H1 (cell line): ENCODE results near the gene ARHGAP26. TPM values are rescaled to one million over a fixed set of nuclear protein-coding genes. Genes with fewer than 3 reads are reported as not detected.

Experiments used
- CTCF ChIA-PET: fragments of 300-600 bp; sonication (Branson Sonifier 250); formaldehyde crosslinking; loops from one replicate; lab custom pipeline; 2021; ENCODE audit not compliant: partially characterized antibody; lab: Charles Lee
- POLR2A ChIA-PET: fragments of 300-600 bp; sonication (Branson Sonifier 250); formaldehyde crosslinking; loops from one replicate; lab custom pipeline; 2021; ENCODE audit warnings: inconsistent platforms; ENCODE audit not compliant: partially characterized antibody; lab: Charles Lee
- DNase-seq, 2 experiments: peaks; one replicate each; pipeline versions ENCODE4 v3.0.0 to v3.0.0-alpha.2; 2010 to 2022; ENCODE audit warnings: low spot score in 2 of 2, low read depth in 1 of 2, mixed read lengths in 1 of 2
- FAIRE-seq: peaks from 2 replicates; lab custom pipeline; 2011; peaks lifted over from hg19 to GRCh38; lab: Jason Lieb, UNC
- H2AFZ ChIP-seq: 2 replicates; pipeline ENCODE4 v1.8.1; 2012; ENCODE audit warnings: low read length, inconsistent platforms
- H2AK5ac ChIP-seq: 2 replicates; pipeline ENCODE4 v1.6.1; 2013; ENCODE audit warnings: low read depth, low read length
- H2BK120ac ChIP-seq: replicated peaks from 2 replicates; pipeline ENCODE3; 2013; ENCODE audit warnings: low read depth, low read length, inconsistent platforms
- H2BK12ac ChIP-seq: 2 replicates; pipeline ENCODE4 v1.6.1; 2013; ENCODE audit warnings: low read depth, low read length
- H2BK15ac ChIP-seq: 2 replicates; pipeline ENCODE4 v1.6.1; 2013; ENCODE audit warnings: low read length
- H2BK20ac ChIP-seq: 2 replicates; pipeline ENCODE4 v1.6.1; 2013; ENCODE audit warnings: low read length
- H2BK5ac ChIP-seq: 2 replicates; pipeline ENCODE4 v1.6.1; 2013; ENCODE audit warnings: low read depth, low read length
- H3K14ac ChIP-seq: 2 replicates; pipeline ENCODE4 v1.6.1; 2013; ENCODE audit warnings: inconsistent platforms; ENCODE audit not compliant: insufficient read length
- H3K18ac ChIP-seq: 2 replicates; pipeline ENCODE4 v1.6.1; 2013; ENCODE audit warnings: low read length; ENCODE audit errors: extremely low read depth
- H3K23ac ChIP-seq: 2 replicates; pipeline ENCODE4 v1.6.1; 2013; ENCODE audit warnings: inconsistent platforms; ENCODE audit not compliant: insufficient read length
- H3K23me2 ChIP-seq: 2 replicates; pipeline ENCODE4 v1.6.1; 2013; ENCODE audit warnings: low read depth, low read length
- H3K27ac ChIP-seq: 2 replicates; pipeline ENCODE4 v1.6.1; 2011; ENCODE audit warnings: low read depth, low read length, inconsistent platforms
- H3K27me3 ChIP-seq, 4 experiments: replicated peaks in 1 of 4; 1 replicate in 1 of 4; 2 replicates in 3 of 4; pipeline versions ENCODE4 v1.6.1 to v1.8.1; 2011 to 2013; ENCODE audit warnings: low read length in 3 of 4, mild to moderate bottlenecking in 3 of 4, inconsistent platforms in 2 of 4, mixed read lengths in 2 of 4, moderate library complexity in 1 of 4; ENCODE audit not compliant: control insufficient read depth in 3 of 4, insufficient read depth in 3 of 4; ENCODE audit errors: extremely low read depth in 1 of 4
- H3K36me3 ChIP-seq, 4 experiments: 2 replicates each; pipeline versions ENCODE4 v1.6.1 to v1.8.1; 2011 to 2013; ENCODE audit warnings: mild to moderate bottlenecking in 4 of 4, low read length in 3 of 4, moderate library complexity in 2 of 4, control low read depth in 1 of 4, inconsistent platforms in 1 of 4; ENCODE audit not compliant: insufficient read depth in 4 of 4, control insufficient read depth in 2 of 4
- H3K4ac ChIP-seq: replicated peaks from 2 replicates; pipeline ENCODE3; 2013; ENCODE audit warnings: low read length, low read depth, mixed read lengths, inconsistent platforms; ENCODE audit not compliant: insufficient read length
- H3K4me1 ChIP-seq, 4 experiments: replicated peaks in 1 of 4; 1 replicate in 1 of 4; 2 replicates in 3 of 4; pipeline versions ENCODE4 v1.6.1 to v1.8.1; 2011 to 2013; ENCODE audit warnings: low read length in 3 of 4, inconsistent platforms in 2 of 4, mixed read lengths in 1 of 4; ENCODE audit not compliant: insufficient read depth in 4 of 4, control insufficient read depth in 3 of 4
- H3K4me2 ChIP-seq, 2 experiments: 2 replicates each; pipeline versions ENCODE4 v1.6.1 to v1.8.1; 2011 to 2013; ENCODE audit warnings: low read depth in 2 of 2, low read length in 2 of 2, control low read depth in 1 of 2, inconsistent platforms in 1 of 2, mild to moderate bottlenecking in 1 of 2; ENCODE audit not compliant: insufficient read depth in 1 of 2
- H3K4me3 ChIP-seq, 4 experiments: fragments of 200-600, 300-600 bp in 1 of 4; sonication (generic), shearing (Covaris generic), sonication (Bioruptor Twin) in 1 of 4; 2 replicates each; pipeline versions ENCODE4 v1.5.1 to v1.8.1; 2011 to 2016; ENCODE audit warnings: low read length in 4 of 4, low read depth in 3 of 4, control low read depth in 2 of 4, inconsistent platforms in 2 of 4, mild to moderate bottlenecking in 2 of 4, mixed read lengths in 1 of 4, moderate library complexity in 1 of 4; ENCODE audit not compliant: insufficient read depth in 2 of 4; ENCODE audit errors: extremely low read depth in 1 of 4
- H3K56ac ChIP-seq: replicated peaks from 2 replicates; pipeline ENCODE3; 2013; ENCODE audit warnings: low read depth, mild to moderate bottlenecking, mixed read lengths, low read length, inconsistent platforms; ENCODE audit not compliant: insufficient read length
- H3K79me1 ChIP-seq: 2 replicates; pipeline ENCODE4 v1.6.1; 2013; ENCODE audit warnings: low read depth, low read length, control low read depth
- H3K79me2 ChIP-seq, 2 experiments: 2 replicates each; pipeline versions ENCODE4 v1.6.1 to v1.8.1; 2012 to 2013; ENCODE audit warnings: low read length in 2 of 2, mild to moderate bottlenecking in 2 of 2, inconsistent platforms in 1 of 2; ENCODE audit not compliant: insufficient read depth in 2 of 2, control insufficient read depth in 1 of 2
- H3K9ac ChIP-seq, 4 experiments: replicated peaks in 1 of 4; 1 replicate in 1 of 4; 2 replicates in 3 of 4; pipeline versions ENCODE4 v1.6.1 to v1.8.1; 2011 to 2013; ENCODE audit warnings: low read depth in 3 of 4, low read length in 3 of 4, control low read depth in 2 of 4, mild to moderate bottlenecking in 2 of 4, moderate library complexity in 2 of 4, inconsistent platforms in 1 of 4; ENCODE audit errors: extremely low read depth in 1 of 4
- H3K9me3 ChIP-seq, 2 experiments: 2 replicates each; pipeline versions ENCODE4 v1.6.1 to v1.8.1; 2012 to 2013; ENCODE audit warnings: mild to moderate bottlenecking in 2 of 2, moderate library complexity in 2 of 2, control low read depth in 1 of 2, inconsistent platforms in 1 of 2, low read depth in 1 of 2, low read length in 1 of 2, mixed read lengths in 1 of 2; ENCODE audit not compliant: insufficient read depth in 2 of 2
- H4K20me1 ChIP-seq, 2 experiments: replicated peaks in 1 of 2; 2 replicates each; pipeline versions ENCODE3 to v1.8.1; 2011 to 2013; ENCODE audit warnings: inconsistent platforms in 2 of 2, low read length in 2 of 2, mild to moderate bottlenecking in 1 of 2; ENCODE audit not compliant: insufficient read depth in 2 of 2, control insufficient read depth in 1 of 2
- H4K5ac ChIP-seq: 2 replicates; pipeline ENCODE4 v1.6.1; 2013; ENCODE audit warnings: low read length, low read depth, mixed read lengths, inconsistent platforms; ENCODE audit not compliant: insufficient read length
- H4K8ac ChIP-seq: 2 replicates; pipeline ENCODE4 v1.8.0; 2013; ENCODE audit warnings: mild to moderate bottlenecking, moderate library complexity, low read length, inconsistent platforms; ENCODE audit not compliant: insufficient read depth; ENCODE audit errors: extremely low read depth
- H4K91ac ChIP-seq: replicated peaks from 2 replicates; pipeline ENCODE3; 2013; ENCODE audit warnings: low read length, mixed read lengths, inconsistent platforms; ENCODE audit not compliant: insufficient read length
- ASH2L ChIP-seq: fragments of 200-600, 300-600 bp; sonication (generic); IDR thresholded peaks from one replicate; pipeline ENCODE4 v1.7.1; 2017; ENCODE audit warnings: low read length
- CEBPB ChIP-seq: IDR thresholded peaks from 2 replicates; pipeline ENCODE4 v1.6.1; 2012; ENCODE audit warnings: low read depth, low read length
- CTCF ChIP-seq, 3 experiments: IDR thresholded peaks; 1 replicate in 2 of 3; 2 replicates in 1 of 3; pipeline versions ENCODE4 v1.5.1 to v1.6.1; 2011; ENCODE audit warnings: low read length in 3 of 3, mild to moderate bottlenecking in 3 of 3, inconsistent platforms in 2 of 3, low read depth in 1 of 3, moderate library complexity in 1 of 3; ENCODE audit not compliant: insufficient read depth in 1 of 3; ENCODE audit errors: control extremely low read depth in 1 of 3
- RAD21 ChIP-seq, 2 experiments: IDR thresholded peaks in 1 of 2; conservative IDR thresholded peaks in 1 of 2; 2 replicates each; pipeline ENCODE4 v1.6.1; 2011; ENCODE audit warnings: low read depth in 2 of 2, low read length in 2 of 2, improper control_type of control experiment in 1 of 2, inconsistent platforms in 1 of 2, mild to moderate bottlenecking in 1 of 2, moderate library complexity in 1 of 2
- SP1 ChIP-seq: IDR thresholded peaks from 2 replicates; pipeline ENCODE4 v1.6.1; 2011; ENCODE audit warnings: low read depth, low read length
- TAF7 ChIP-seq: optimal IDR thresholded peaks from 2 replicates; pipeline ENCODE3; 2011; ENCODE audit warnings: low read depth, mild to moderate bottlenecking, inconsistent platforms, low read length, moderate library complexity, borderline replicate concordance
- TEAD4 ChIP-seq: IDR thresholded peaks from 2 replicates; pipeline ENCODE4 v1.6.1; 2012; ENCODE audit warnings: low read depth, low read length, inconsistent platforms, mixed read lengths
- WGBS, 2 experiments: shearing (Covaris generic) in 1 of 2; methylation state at CpG; one replicate each; pipeline versions ENCODE4 v1.1.6 to v1.1.7; 2013 to 2015; ENCODE audit warnings: low lambda C conversion rate in 2 of 2, mixed read lengths in 2 of 2, inconsistent platforms in 1 of 2, low coverage in 1 of 2, missing lambda C conversion rate in 1 of 2; ENCODE audit not compliant: insufficient replicate concordance in 2 of 2, insufficient coverage in 1 of 2, insufficient read length in 1 of 2; ENCODE audit errors: extremely low coverage in 1 of 2, missing lambda C conversion rate in 1 of 2; 5-methylcytosine and 5-hydroxymethylcytosine counted together
- polyA plus RNA-seq, 7 experiments: library from polyadenylated mRNA; depleted of rRNA in 3 of 7; stranded (reverse) in 5 of 7; unstranded in 2 of 7; fragments of >200 nt in 5 of 7; fragments of 200-250 nt in 2 of 7; gene quantifications; 1 replicate in 5 of 7; 2 replicates in 1 of 7; 4 replicates in 1 of 7; pipeline versions ENCODE4 v1.2.1 to v1.2.3, GENCODE V29; 2011 to 2013; ENCODE audit warnings: missing spikeins in 2 of 7, mixed read lengths in 2 of 7
- total RNA-seq: library from RNA; stranded (reverse); fragmentation: NEBNext Ultra II Directional; extraction: Animal tissue kit (Norgen Biotek cat#: 25700); gene quantifications from 2 replicates; pipeline ENCODE4 v1.2.1, GENCODE V29; 2021

Gene ARHGAP26
- total and polyA plus RNA-seq, 2 of the 8 experiments (the other 6 are each of a cell fraction or from before 2014, with no cell fraction given) = 7.1 to 24.8 TPM

- 58% methylated on average over 12 of the region's 12 CpGs; no CpG with 5 or more reads in 1 of the 2 experiments for WGBS, 2 experiments
- H3K18ac ChIP-seq = no peak overlapping the region
- no peak overlapping the region for H2AK5ac ChIP-seq
- 0 out of 2 replicates have a peak overlapping the region, but pooled peaks have one; percentile 29 for H2BK20ac ChIP-seq
- H3K79me2 ChIP-seq = no peaks in the 10 kb centered on the region
- no peak overlapping the region for H3K4me2 ChIP-seq
- H3K23ac ChIP-seq = no peak overlapping the region
- no peak overlapping the region for H3K56ac ChIP-seq
- no peak overlapping the region for H2AFZ ChIP-seq
- DNase-seq (peak in 1 of 2 experiments; percentile 86), FAIRE-seq (peak; percentile 83)
- TF ChIP-seq ASH2L (peak; percentile 26), TAF7 (no peak), RAD21 (IDR thresholded peaks at IDR 0.05 in 1 of 2, conservative IDR thresholded peaks at IDR 0.05 in 1 of 2; ENCODE audit: low read depth in 2 of 2, low read length in 2 of 2) (peak; percentile 97 to 98), CEBPB (peak; percentile 18; the same call in 1 of the 2 replicates), SP1 (no peak), CTCF (IDR thresholded peaks at IDR 0.05; ENCODE audit: control extremely low read depth in 1 of 3, insufficient read depth in 1 of 3, low read depth in 1 of 3, low read length in 3 of 3) (peak; percentile 90 to 97 (median 95)), TEAD4 (0 out of 2 replicates have a peak, but pooled peaks have one; percentile 19)
- H3K36me3 ChIP-seq = no peaks in the 10 kb centered on the region; a peak in 1 of 8 replicates
- H2BK12ac ChIP-seq = peak overlapping the region; percentile 53; the same call in 1 of the 2 replicates
- H3K79me1 ChIP-seq = no peaks in the 10 kb centered on the region
- H3K4ac ChIP-seq = peak overlapping the region; percentile 8
- H4K8ac ChIP-seq = no peak overlapping the region
- no peak overlapping the region for H3K9ac ChIP-seq
- H4K20me1 ChIP-seq = no peaks in the 10 kb centered on the region
- no peak overlapping the region for H2BK5ac ChIP-seq
- no peak overlapping the region for H4K91ac ChIP-seq
- H2BK15ac ChIP-seq = no peak overlapping the region
- H4K5ac ChIP-seq = no peak overlapping the region
- H3K4me3 ChIP-seq = no peak overlapping the region
- peaks cover 0 to 8% (median 0%) of the 10 kb centered on the region in 4 experiments; a peak in 4 of 7 replicates for H3K4me1 ChIP-seq
- ChIA-PET CTCF (interaction anchor here (0.5 to 6.8 kb wide), 15 partner anchors 13 to 810 kb away, joined by 3 to 51 read pairs (median 3); no protein-coding TSS in a partner anchor), POLR2A (interaction anchor here (0.9 kb wide), 1 partner anchor 10 kb away, joined by 4 read pairs; no protein-coding TSS in a partner anchor)
- H3K27ac ChIP-seq = no peak overlapping the region
- H2BK120ac ChIP-seq = peak overlapping the region; percentile 50
- H3K14ac ChIP-seq = no peak overlapping the region
- 0 out of 4 replicates have a peak, but pooled peaks cover 0 to 3% of the 10 kb centered on the region in 2 experiments for H3K9me3 ChIP-seq
- H3K23me2 ChIP-seq = no peaks in the 10 kb centered on the region; the same call in 1 of the 2 replicates
- H3K27me3 ChIP-seq = no peaks in the 10 kb centered on the region
Measured at GRCh38 chr5:143014017-143014651, 244.0 kb downstream of the ARHGAP26 start.
